ENCODE measurements around the gene DNAJC16. TPM values are rescaled to one million over a fixed set of nuclear protein-coding genes. Genes with fewer than 3 reads are reported as not detected.

The DNAJC16 gene
- total and polyA plus RNA-seq, 2 donors (not counting 1 experiment from before 2014, with no cell fraction given): 18.8 to 18.9 TPM

DNA sequence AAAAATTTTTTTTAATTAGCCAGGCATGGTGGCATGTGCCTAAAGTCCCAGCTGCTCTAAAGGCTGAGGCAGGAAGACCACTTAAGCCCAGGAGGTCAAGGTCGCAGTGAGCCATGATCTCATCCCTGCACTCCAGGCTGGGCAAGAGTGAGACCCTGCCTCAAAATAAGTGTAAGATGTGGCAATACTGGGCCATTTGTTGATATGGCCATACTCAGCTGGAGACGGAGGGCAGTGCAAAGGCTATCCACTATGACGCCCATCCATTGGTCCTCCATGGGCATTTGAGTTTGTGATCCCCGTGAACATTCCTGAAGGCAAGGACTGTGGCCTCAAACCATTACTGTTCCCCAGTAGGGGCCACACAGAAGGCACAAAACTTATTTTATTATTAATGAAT, 4.1 kb upstream of the DNAJC16 start:
- H3K4me2 ChIP-seq (ENCODE audit: extremely low read depth, insufficient read depth, low read length): no peak overlapping the region
- H3K9me3 ChIP-seq (ENCODE audit: control insufficient read depth, insufficient read depth, low read depth, low read length): no peaks in the 10 kb centered on the region
- no peak overlapping the region for H3K27ac ChIP-seq (ENCODE audit: insufficient read depth, low read length)
- no peaks in the 10 kb centered on the region for H4K20me1 ChIP-seq (ENCODE audit: control insufficient read depth, extremely low read depth, insufficient read depth, low read length)
- no peaks in the 10 kb centered on the region for H3K27me3 ChIP-seq (ENCODE audit: control insufficient read depth, insufficient read depth, low read length)
- TF ChIP-seq, protein P1, sequence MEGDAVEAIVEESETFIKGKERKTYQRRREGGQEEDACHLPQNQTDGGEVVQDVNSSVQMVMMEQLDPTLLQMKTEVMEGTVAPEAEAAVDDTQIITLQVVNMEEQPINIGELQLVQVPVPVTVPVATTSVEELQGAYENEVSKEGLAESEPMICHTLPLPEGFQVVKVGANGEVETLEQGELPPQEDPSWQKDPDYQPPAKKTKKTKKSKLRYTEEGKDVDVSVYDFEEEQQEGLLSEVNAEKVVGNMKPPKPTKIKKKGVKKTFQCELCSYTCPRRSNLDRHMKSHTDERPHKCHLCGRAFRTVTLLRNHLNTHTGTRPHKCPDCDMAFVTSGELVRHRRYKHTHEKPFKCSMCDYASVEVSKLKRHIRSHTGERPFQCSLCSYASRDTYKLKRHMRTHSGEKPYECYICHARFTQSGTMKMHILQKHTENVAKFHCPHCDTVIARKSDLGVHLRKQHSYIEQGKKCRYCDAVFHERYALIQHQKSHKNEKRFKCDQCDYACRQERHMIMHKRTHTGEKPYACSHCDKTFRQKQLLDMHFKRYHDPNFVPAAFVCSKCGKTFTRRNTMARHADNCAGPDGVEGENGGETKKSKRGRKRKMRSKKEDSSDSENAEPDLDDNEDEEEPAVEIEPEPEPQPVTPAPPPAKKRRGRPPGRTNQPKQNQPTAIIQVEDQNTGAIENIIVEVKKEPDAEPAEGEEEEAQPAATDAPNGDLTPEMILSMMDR (conservative IDR thresholded peaks at IDR 0.05 in 1 of 2, IDR thresholded peaks at IDR 0.05 in 1 of 2; ENCODE audit: low read depth in 1 of 2, low read length in 2 of 2): no peak
- no peak for TF ChIP-seq EZH2 (IDR thresholded peaks at IDR 0.05; ENCODE audit: low read length, missing control alignments)
- no peak overlapping the region for H2AFZ ChIP-seq (ENCODE audit: low read length)
- DNase-seq (ENCODE audit: low read depth in 2 of 2): no peak
- H3K4me1 ChIP-seq (ENCODE audit: control insufficient read depth, extremely low read depth, insufficient read depth, low read length): peaks cover 15% of the 10 kb centered on the region
- H3K9ac ChIP-seq (ENCODE audit: insufficient read depth, low read length): no peak overlapping the region
- H3K36me3 ChIP-seq (ENCODE audit: control insufficient read depth, insufficient read depth, low read length): no peaks in the 10 kb centered on the region
- H3K4me3 ChIP-seq (replicated peaks in 1 of 4; ENCODE audit: control extremely low read depth in 1 of 4, insufficient read depth in 1 of 4, low read depth in 3 of 4, low read length in 4 of 4): no peak overlapping the region
- peaks cover 6% of the 10 kb centered on the region for H3K79me2 ChIP-seq (ENCODE audit: control insufficient read depth, insufficient read depth, low read length)

DNA sequence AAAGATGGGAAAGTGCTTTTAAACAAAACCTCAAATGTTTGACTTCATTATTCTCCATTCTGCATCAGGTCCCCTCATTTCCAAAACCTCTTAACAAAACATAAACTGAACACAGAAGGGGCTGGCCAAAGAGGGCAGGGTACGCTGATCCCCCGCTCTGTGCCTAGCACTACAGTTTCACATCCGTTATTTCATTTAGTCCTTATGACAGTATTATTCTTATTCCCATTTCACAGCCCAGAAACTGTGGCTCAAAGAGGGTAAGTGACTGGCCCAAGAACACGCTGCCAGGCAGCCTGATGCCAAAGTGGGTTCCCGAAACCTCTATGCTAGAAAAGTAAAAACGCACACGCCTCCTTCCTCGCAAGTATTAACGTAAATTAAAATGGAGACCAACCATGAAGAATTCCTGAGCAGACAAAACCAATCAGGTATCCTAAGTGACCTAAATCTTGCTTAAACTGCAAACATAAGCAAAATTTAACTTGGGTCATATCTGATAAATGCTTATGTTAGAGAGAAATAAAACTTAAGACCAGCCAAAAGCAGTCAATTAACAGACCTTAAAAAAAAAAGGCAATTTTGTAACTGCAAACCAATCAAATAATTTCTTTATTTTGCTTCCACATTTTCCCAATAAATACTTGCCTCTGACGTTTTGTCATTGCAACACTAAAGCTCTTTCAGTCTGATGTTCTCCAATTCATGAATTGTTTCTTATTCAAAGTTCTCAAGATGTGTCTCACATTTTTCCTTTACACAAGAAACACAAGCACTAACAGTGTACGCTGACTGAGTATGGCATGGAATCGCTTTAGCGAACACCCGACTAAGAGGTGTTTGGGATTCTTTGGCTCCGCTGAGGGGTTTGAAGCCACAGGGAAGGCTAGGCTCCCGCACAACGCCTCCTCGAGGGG, 3.3 kb upstream of the DNAJC16 start:
- H2AFZ ChIP-seq (ENCODE audit: low read length): peak overlapping the region; percentile 58
- peak overlapping the region; percentile 65 to 86 (median 75) for H3K4me3 ChIP-seq (replicated peaks in 1 of 4; ENCODE audit: control extremely low read depth in 1 of 4, insufficient read depth in 1 of 4, low read depth in 3 of 4, low read length in 4 of 4)
- no peak for TF ChIP-seq EZH2 (IDR thresholded peaks at IDR 0.05; ENCODE audit: low read length, missing control alignments)
- TF ChIP-seq, protein P1 (conservative IDR thresholded peaks at IDR 0.05 in 1 of 2, IDR thresholded peaks at IDR 0.05 in 1 of 2; ENCODE audit: low read depth in 1 of 2, low read length in 2 of 2): no peak
- no peaks in the 10 kb centered on the region for H3K27me3 ChIP-seq (ENCODE audit: control insufficient read depth, insufficient read depth, low read length)
- peaks cover 11% of the 10 kb centered on the region for H3K79me2 ChIP-seq (ENCODE audit: control insufficient read depth, insufficient read depth, low read length)
- H3K36me3 ChIP-seq (ENCODE audit: control insufficient read depth, insufficient read depth, low read length): no peaks in the 10 kb centered on the region
- peaks cover 17% of the 10 kb centered on the region for H3K4me1 ChIP-seq (ENCODE audit: control insufficient read depth, extremely low read depth, insufficient read depth, low read length)
- no peaks in the 10 kb centered on the region for H4K20me1 ChIP-seq (ENCODE audit: control insufficient read depth, extremely low read depth, insufficient read depth, low read length)
- peak overlapping the region; percentile 81 for H3K4me2 ChIP-seq (ENCODE audit: extremely low read depth, insufficient read depth, low read length)
- peak in 1 of 2 donors; percentile 65 for DNase-seq (ENCODE audit: low read depth in 2 of 2)
- no peaks in the 10 kb centered on the region for H3K9me3 ChIP-seq (ENCODE audit: control insufficient read depth, insufficient read depth, low read depth, low read length)
- peak overlapping the region; percentile 79 for H3K9ac ChIP-seq (ENCODE audit: insufficient read depth, low read length)
- peak overlapping the region; percentile 87 for H3K27ac ChIP-seq (ENCODE audit: insufficient read depth, low read length)

DNA sequence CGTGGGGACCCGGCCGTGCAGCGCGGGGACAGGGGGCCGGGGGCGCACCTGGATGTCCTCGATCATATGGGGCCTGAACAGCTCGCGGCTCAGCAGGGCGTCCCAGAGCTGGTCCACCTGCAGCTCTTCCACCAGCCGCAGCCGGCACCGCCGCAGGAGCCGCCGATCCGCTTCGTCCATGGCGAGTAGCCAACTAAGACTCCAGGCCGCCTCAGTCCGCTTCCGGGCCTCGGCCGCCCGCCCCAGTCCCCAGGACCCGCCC, 2.7 kb upstream of the DNAJC16 start, which contains the start of gene CASP9:
Gene CASP9, minus strand, starts transcription at position 195 of the 262 bp plus-strand sequence. Its CDS starts 15 bp downstream, at position 180.
- Histone ChIP-seq H3K4me2 (ENCODE audit: extremely low read depth, insufficient read depth, low read length) (peak within 1 kb of the TSS; percentile 81), H3K27me3 (ENCODE audit: control insufficient read depth, insufficient read depth, low read length) (no peaks in the 10 kb centered on the region), H3K36me3 (ENCODE audit: control insufficient read depth, insufficient read depth, low read length) (no peaks in the 10 kb centered on the region), H4K20me1 (ENCODE audit: control insufficient read depth, extremely low read depth, insufficient read depth, low read length) (no peaks in the 10 kb centered on the region), H3K4me3 (replicated peaks in 1 of 4; ENCODE audit: control extremely low read depth in 1 of 4, insufficient read depth in 1 of 4, low read depth in 3 of 4, low read length in 4 of 4) (peak within 1 kb of the TSS; percentile 68 to 86 (median 75)), H3K9ac (ENCODE audit: insufficient read depth, low read length) (peak within 1 kb of the TSS; percentile 96), H3K4me1 (ENCODE audit: control insufficient read depth, extremely low read depth, insufficient read depth, low read length) (peaks cover 17% of the 10 kb centered on the region), H3K9me3 (ENCODE audit: control insufficient read depth, insufficient read depth, low read depth, low read length) (no peaks in the 10 kb centered on the region), H3K79me2 (ENCODE audit: control insufficient read depth, insufficient read depth, low read length) (peaks cover 12% of the 10 kb centered on the region), H3K27ac (ENCODE audit: insufficient read depth, low read length) (peak within 1 kb of the TSS; percentile 99), H2AFZ (ENCODE audit: low read length) (peak within 1 kb of the TSS; percentile 94)
- TF ChIP-seq EZH2 (IDR thresholded peaks at IDR 0.05; ENCODE audit: low read length, missing control alignments): no peak
- TF ChIP-seq, protein P1 (conservative IDR thresholded peaks at IDR 0.05 in 1 of 2, IDR thresholded peaks at IDR 0.05 in 1 of 2; ENCODE audit: low read depth in 1 of 2, low read length in 2 of 2): no peak
- no peak for DNase-seq (ENCODE audit: low read depth in 2 of 2)
